ENCODE data around the gene CEP20. TPM values are rescaled to one million over a fixed set of nuclear protein-coding genes. Genes with fewer than 3 reads are reported as not detected.

Gene CEP20
- total and polyA plus RNA-seq, 12 donors = 15.2 to 63.8 (median 33.5) TPM

GRCh38 chr16:15898654-15899053 is 10.3 kb upstream of the CEP20 start:
- WGBS, 4 donors = 91 to 96% (median 94%) methylated on average over 6 of the region's 6 CpGs
- intact Hi-C loops (cut with DNase I) = no loop called here
- TF ChIP-seq CTCF (IDR thresholded peaks at IDR 0.05) (no peak), POLR2A (IDR thresholded peaks at IDR 0.05) (no peak)
- H3K4me3 ChIP-seq = no peak overlapping the region
- H3K27me3 ChIP-seq = no peaks in the 10 kb centered on the region
- no peaks in the 10 kb centered on the region for H3K36me3 ChIP-seq (replicated peaks in 1 of 2)
- H3K9me3 ChIP-seq (replicated peaks in 1 of 3) = no peaks in the 10 kb centered on the region
- H3K27ac ChIP-seq = no peak overlapping the region
- no peak for DNase-seq
- no peaks in the 10 kb centered on the region for H3K4me1 ChIP-seq (replicated peaks in 1 of 2)

- Histone ChIP-seq H3K4me3 (no peak overlapping the region), H3K36me3 (replicated peaks in 1 of 2) (no peaks in the 10 kb centered on the region), H3K9me3 (replicated peaks in 1 of 3) (no peaks in the 10 kb centered on the region), H3K4me1 (replicated peaks in 1 of 2) (no peaks in the 10 kb centered on the region), H3K27ac (no peak overlapping the region), H3K27me3 (no peaks in the 10 kb centered on the region)
- intact Hi-C loops (cut with DNase I) = no loop called here
- no peak for DNase-seq
- no peak for TF ChIP-seq POLR2A (IDR thresholded peaks at IDR 0.05)
- TF ChIP-seq CTCF (IDR thresholded peaks at IDR 0.05) = no peak
- WGBS, 4 donors = 53 to 62% (median 57%) methylated on average over 5 of the region's 5 CpGs
Observed at GRCh38 chr16:15897834-15898254, 9.4 kb upstream of the CEP20 start.

- Histone ChIP-seq H3K27ac (no peak overlapping the region), H3K36me3 (replicated peaks in 1 of 2) (no peaks in the 10 kb centered on the region), H3K4me1 (replicated peaks in 1 of 2) (no peaks in the 10 kb centered on the region), H3K27me3 (no peaks in the 10 kb centered on the region), H3K4me3 (no peak overlapping the region), H3K9me3 (replicated peaks in 1 of 3) (no peaks in the 10 kb centered on the region)
- TF ChIP-seq CTCF (IDR thresholded peaks at IDR 0.05) (no peak), POLR2A (IDR thresholded peaks at IDR 0.05) (no peak)
- 89 to 95% (median 93%) methylated on average over 8 of the region's 8 CpGs for WGBS, 4 donors
- no peak for DNase-seq
- intact Hi-C loops (cut with DNase I) = no loop called here
Observed at GRCh38 chr16:15897121-15897780, 8.8 kb upstream of the CEP20 start.

- WGBS, 4 donors = 95 to 96% (median 95%) methylated on average over 7 of the region's 7 CpGs
- no peak for DNase-seq
- H3K27me3 ChIP-seq = no peaks in the 10 kb centered on the region
- TF ChIP-seq POLR2A (IDR thresholded peaks at IDR 0.05) (no peak), CTCF (IDR thresholded peaks at IDR 0.05) (no peak)
- no peaks in the 10 kb centered on the region for H3K4me1 ChIP-seq (replicated peaks in 1 of 2)
- intact Hi-C loops (cut with DNase I) = loop anchor here in 1 of 2 donors (5.0 kb wide), 1 partner anchor 58 kb away; no protein-coding TSS in a partner anchor
- no peaks in the 10 kb centered on the region for H3K9me3 ChIP-seq (replicated peaks in 1 of 3)
- H3K4me3 ChIP-seq = no peak overlapping the region
- no peak overlapping the region for H3K27ac ChIP-seq
- H3K36me3 ChIP-seq (replicated peaks in 1 of 2) = no peaks in the 10 kb centered on the region
Observed at GRCh38 chr16:15894571-15895374, 6.4 kb upstream of the CEP20 start.

All from adrenal gland (tissue), 12 donors.